ENCODE results near the gene ARHGAP15. TPM values are rescaled to one million over a fixed set of nuclear protein-coding genes. Genes with fewer than 3 reads are reported as not detected.

ARHGAP15 gene
- polyA plus RNA-seq, 2 of the 4 experiments (the other 2 are of a cell fraction), result 0.34 TPM; not detected in 1

GRCh38 chr2:143125717-143126116 is 3.5 kb upstream of the ARHGAP15 start (continued):
- TF ChIP-seq PBX3 (IDR thresholded peaks at IDR 0.05), result no peak
- no peak for TF ChIP-seq SREBF2 (IDR thresholded peaks at IDR 0.05)
- TF ChIP-seq BHLHE40 (IDR thresholded peaks at IDR 0.05; ENCODE audit: low read depth, low read length), result no peak
- no peak for TF ChIP-seq NPAS2 (CRISPR knock-in tag; IDR thresholded peaks at IDR 0.05; ENCODE audit: borderline replicate concordance)
- TF ChIP-seq CBX8 (IDR thresholded peaks at IDR 0.05), result no peak
- no peak for TF ChIP-seq CTCF (IDR thresholded peaks at IDR 0.05)

GRCh38 chr2:143132355-143132754 is 3.1 kb downstream of the ARHGAP15 start:
- TF ChIP-seq HES2 (IDR thresholded peaks at IDR 0.05), result no peak
- no peak for TF ChIP-seq USF2 (IDR thresholded peaks at IDR 0.05)
- TF ChIP-seq SMC3 (IDR thresholded peaks at IDR 0.05), result no peak
- no peak for TF ChIP-seq ZFP36 (IDR thresholded peaks at IDR 0.05; ENCODE audit: borderline replicate concordance, partially characterized antibody)
- no peak for TF ChIP-seq CTCF (IDR thresholded peaks at IDR 0.05)
- TF ChIP-seq POLR2AphosphoS2 (conservative IDR thresholded peaks at IDR 0.05; ENCODE audit: low read length), result no peak
- TF ChIP-seq RFX5 (IDR thresholded peaks at IDR 0.05), result no peak
- no peak for TF ChIP-seq EHMT2 (IDR thresholded peaks at IDR 0.05; ENCODE audit: low read depth)
- TF ChIP-seq ESRRA (IDR thresholded peaks at IDR 0.05; ENCODE audit: borderline replicate concordance, low read length), result no peak
- Histone ChIP-seq H3K4me2 (no peak overlapping the region), H3K27ac (no peak overlapping the region), H3K4me3 (no peak overlapping the region), H3K9me3 (no peaks in the 10 kb centered on the region), H3K4me1 (no peaks in the 10 kb centered on the region)
- CTCF ChIA-PET, result no interaction called here
- no peak for FAIRE-seq
- POLR2A ChIA-PET, result no interaction called here
- no peak for DNase-seq (ENCODE audit: low read depth in 1 of 2, low spot score in 1 of 2)
- ATAC-seq, result no peak
- 36% methylated on average over 2 of the region's 2 CpGs for WGBS (ENCODE audit: missing lambda C conversion rate)

- no peak for DNase-seq (ENCODE audit: low read depth in 1 of 2, low spot score in 1 of 2)
- WGBS (ENCODE audit: missing lambda C conversion rate), result 54% methylated on average over 2 of the region's 2 CpGs
- no peak for TF ChIP-seq RNF2 (IDR thresholded peaks at IDR 0.05; ENCODE audit: borderline replicate concordance, low read depth)
- no peak for TF ChIP-seq ZNF302 (CRISPR knock-in tag; IDR thresholded peaks at IDR 0.05)
- no peak for TF ChIP-seq HOXA7 (CRISPR knock-in tag; IDR thresholded peaks at IDR 0.05)
- TF ChIP-seq FOSL2 (IDR thresholded peaks at IDR 0.05), result no peak
- TF ChIP-seq FOSL2 (CRISPR knock-in tag; IDR thresholded peaks at IDR 0.05), result no peak
- TF ChIP-seq JUNB (IDR thresholded peaks at IDR 0.05), result no peak
- no peak for TF ChIP-seq RAD21 (conservative IDR thresholded peaks at IDR 0.05 in 1 of 2, IDR thresholded peaks at IDR 0.05 in 1 of 2)
- no peak for TF ChIP-seq GATA3 (IDR thresholded peaks at IDR 0.05; ENCODE audit: borderline replicate concordance)
- TF ChIP-seq JUN (IDR thresholded peaks at IDR 0.05), result no peak
- no peak for TF ChIP-seq ZC3H11A (IDR thresholded peaks at IDR 0.05)
- no peak for TF ChIP-seq ZFP36 (IDR thresholded peaks at IDR 0.05; ENCODE audit: borderline replicate concordance, partially characterized antibody)
- TF ChIP-seq PBX3 (IDR thresholded peaks at IDR 0.05), result no peak
- ChIA-PET CTCF (no interaction called here), POLR2A (no interaction called here)
- Histone ChIP-seq H3K4me2 (no peak overlapping the region), H3K9me3 (no peaks in the 10 kb centered on the region), H3K27ac (no peak overlapping the region), H3K4me1 (no peaks in the 10 kb centered on the region), H3K4me3 (no peak overlapping the region)
- no peak for ATAC-seq
- no peak for FAIRE-seq
Measured at GRCh38 chr2:143133783-143134182, 4.6 kb downstream of the ARHGAP15 start.

All from A549 (cell line).